Activated CD4-positive, alpha-beta T cell treated with anti-CD3 and anti-CD28 coated beads, Interleukin-2, amount 10 ng/mL, durations not matched to agents 24 days and 14 days (primary cell): ENCODE results near the gene TEP1. TPM values are rescaled to one million over a fixed set of nuclear protein-coding genes. Genes with fewer than 3 reads are reported as not detected.

Experiments used
- DNase-seq: peaks from one replicate; pipeline ENCODE4 v3.0.0; 2022
- H3K27ac Mint-ChIP-seq: one replicate; pipeline ENCODE4 v1.8.0; 2022; ENCODE audit warnings: mild to moderate bottlenecking, mixed read lengths
- H3K27me3 Mint-ChIP-seq: one replicate; pipeline ENCODE4 v1.8.0; 2022; ENCODE audit warnings: mixed read lengths
- H3K36me3 Mint-ChIP-seq: one replicate; pipeline ENCODE4 v1.8.0; 2022; ENCODE audit warnings: low read depth, mild to moderate bottlenecking, mixed read lengths
- H3K4me1 Mint-ChIP-seq: one replicate; pipeline ENCODE4 v1.8.0; 2021; ENCODE audit warnings: mixed read lengths
- H3K4me3 Mint-ChIP-seq: one replicate; pipeline ENCODE4 v1.8.0; 2022; ENCODE audit warnings: mild to moderate bottlenecking, moderate library complexity, mixed read lengths
- H3K9me3 Mint-ChIP-seq: one replicate; pipeline ENCODE4 v1.8.0; 2021; ENCODE audit warnings: mixed read lengths
- intact Hi-C: fragments of 100-400 bp; cut with micrococcal nuclease; formaldehyde crosslinking; loops from one replicate; pipeline ENCODE4 v1.15.1; 2023
- total RNA-seq: library from RNA; stranded (reverse); gene quantifications from 2 replicates; pipeline ENCODE4 v1.2.3, GENCODE V29; 2022

Gene TEP1
- total RNA-seq, 1 donor from 2014 or later, result 35.8 TPM

DNA sequence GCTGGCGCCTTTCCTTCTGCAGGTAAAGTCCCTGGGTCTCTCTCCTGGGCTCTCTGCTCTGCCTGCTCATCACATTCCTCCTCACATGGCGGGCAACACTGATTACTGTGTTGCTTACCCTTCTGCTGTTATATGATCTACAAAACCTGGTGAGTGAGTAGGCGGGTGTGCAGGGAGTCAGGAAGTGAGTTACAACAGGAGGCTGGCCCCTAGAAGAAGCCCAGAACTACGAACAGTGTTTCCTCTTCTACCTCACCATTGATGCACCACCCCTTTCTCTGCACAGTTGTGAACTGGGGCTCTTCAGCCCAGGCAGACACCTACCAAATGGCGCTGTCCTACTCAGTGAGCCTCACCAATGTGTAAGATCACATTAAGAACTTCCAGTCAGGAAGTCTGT is 27.6 kb upstream of the TEP1 start:
- Mint-ChIP-seq H3K4me1 (peaks cover 17% of the 10 kb centered on the region), H3K4me3 (peak overlapping the region; percentile 20), H3K27me3 (no peaks in the 10 kb centered on the region), H3K36me3 (peaks cover 9% of the 10 kb centered on the region), H3K27ac (peak overlapping the region; percentile 54), H3K9me3 (no peaks in the 10 kb centered on the region)
- peak; percentile 71 for DNase-seq
- intact Hi-C loops, result no loop called here

DNA sequence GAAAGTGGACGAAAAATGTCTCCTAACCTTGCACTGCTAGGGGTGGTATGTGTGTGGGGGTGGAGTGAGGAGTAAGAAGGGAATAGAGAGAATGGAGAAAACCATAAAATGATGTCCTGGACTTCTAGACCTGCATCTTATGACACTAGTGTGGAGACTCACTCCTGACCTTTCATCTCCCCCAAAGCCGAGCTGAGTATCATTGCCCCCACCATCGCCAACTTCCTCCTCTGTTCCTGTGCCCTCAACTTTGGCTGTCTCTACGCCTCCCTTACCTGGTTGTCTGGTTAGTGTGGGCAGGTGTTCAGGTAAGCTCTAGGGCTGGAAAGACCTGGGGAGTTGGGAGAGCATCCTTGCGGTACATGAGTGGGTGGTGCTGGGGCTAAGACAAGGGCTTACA is 27.2 kb upstream of the TEP1 start:
- peak overlapping the region; percentile 20 for H3K4me3 Mint-ChIP-seq
- no peak for DNase-seq
- intact Hi-C loops, result no loop called here
- H3K27me3 Mint-ChIP-seq, result no peaks in the 10 kb centered on the region
- H3K9me3 Mint-ChIP-seq, result no peaks in the 10 kb centered on the region
- peaks cover 17% of the 10 kb centered on the region for H3K4me1 Mint-ChIP-seq
- H3K27ac Mint-ChIP-seq, result peak overlapping the region; percentile 54
- H3K36me3 Mint-ChIP-seq, result peaks cover 9% of the 10 kb centered on the region

DNA sequence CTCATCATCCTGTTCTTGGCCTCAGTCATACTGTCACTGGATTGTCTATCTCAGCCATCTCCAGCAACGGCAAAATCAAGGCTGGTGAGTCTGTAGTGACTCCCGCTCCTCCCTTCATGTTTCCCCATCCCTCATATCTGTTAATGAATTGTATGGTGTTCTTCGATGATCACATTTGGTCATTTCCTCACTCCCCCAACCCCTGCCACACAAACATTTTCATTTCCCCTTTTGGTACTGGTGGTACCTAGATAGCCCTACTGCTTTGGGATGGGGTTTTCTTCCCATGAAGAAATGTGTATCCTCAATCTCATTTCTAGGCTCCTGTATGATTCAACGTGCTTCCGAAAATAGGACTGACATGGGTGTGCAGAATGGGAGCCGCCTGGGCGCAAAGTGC is 25.4 kb upstream of the TEP1 start:
- Mint-ChIP-seq H3K4me1 (peaks cover 17% of the 10 kb centered on the region), H3K27ac (no peak overlapping the region), H3K4me3 (no peak overlapping the region), H3K36me3 (peaks cover 9% of the 10 kb centered on the region), H3K27me3 (no peaks in the 10 kb centered on the region), H3K9me3 (no peaks in the 10 kb centered on the region)
- intact Hi-C loops, result no loop called here
- DNase-seq, result no peak

DNA sequence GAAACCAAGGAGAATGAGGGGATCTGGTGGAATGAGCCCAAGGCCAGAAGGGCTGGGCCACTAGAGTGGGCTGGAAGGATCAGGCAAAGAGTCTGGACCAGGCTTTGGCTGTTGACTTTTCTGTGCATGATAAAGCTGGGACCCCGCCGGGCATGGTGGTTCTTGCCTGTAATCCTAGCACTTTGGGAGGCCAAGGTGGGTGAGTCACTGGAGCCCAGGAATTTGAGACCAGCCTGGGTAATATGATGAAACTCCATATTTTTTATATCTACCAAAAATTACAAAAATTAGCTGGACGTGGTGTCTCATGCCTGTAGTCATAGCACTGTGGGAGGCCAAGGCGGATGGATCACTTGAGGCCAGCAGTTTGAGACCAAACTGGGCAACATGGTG is 23.1 kb upstream of the TEP1 start:
- H3K9me3 Mint-ChIP-seq, result no peaks in the 10 kb centered on the region
- no peaks in the 10 kb centered on the region for H3K36me3 Mint-ChIP-seq
- H3K4me3 Mint-ChIP-seq, result no peak overlapping the region
- H3K27ac Mint-ChIP-seq, result no peak overlapping the region
- peaks cover 9% of the 10 kb centered on the region for H3K4me1 Mint-ChIP-seq
- intact Hi-C loops, result no loop called here
- H3K27me3 Mint-ChIP-seq, result no peaks in the 10 kb centered on the region
- no peak for DNase-seq

DNA sequence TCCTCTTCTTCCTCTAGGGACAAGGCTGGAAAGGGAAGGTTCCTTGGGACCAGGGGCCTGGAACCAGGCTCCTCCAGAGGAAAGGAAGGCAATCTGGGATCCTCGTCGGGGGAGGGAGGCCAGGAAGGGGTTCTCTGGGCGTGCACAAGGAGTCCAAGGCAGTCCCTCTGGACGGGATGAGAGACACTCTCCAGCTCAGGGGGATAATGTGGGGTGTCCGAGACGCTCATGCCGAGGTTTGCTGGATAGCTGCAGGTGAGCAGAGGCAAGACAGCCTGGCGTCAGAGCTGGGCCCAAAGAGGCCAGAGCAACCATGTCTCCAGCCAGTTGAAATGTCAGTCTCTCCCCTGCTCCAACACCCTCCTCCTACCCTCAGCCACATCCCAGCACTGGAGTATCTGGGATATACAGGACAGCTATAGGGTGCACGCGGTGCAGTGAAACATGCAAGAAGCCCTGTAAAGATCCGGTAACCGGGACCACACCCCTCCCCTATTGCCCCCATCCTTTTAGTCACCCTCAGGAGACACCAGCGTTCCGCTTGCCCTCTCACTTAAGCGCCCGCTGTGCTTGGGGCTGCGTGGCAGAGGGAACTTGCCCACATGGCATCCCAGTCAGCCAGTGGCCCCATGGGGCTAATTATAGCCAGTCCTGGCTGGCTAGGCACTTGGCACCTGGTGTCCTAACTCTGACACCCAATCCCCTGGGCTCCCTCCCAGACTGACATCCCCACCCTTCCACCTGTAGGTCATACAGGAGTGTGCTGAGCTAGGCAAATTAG is 22.5 kb upstream of the TEP1 start, which contains the start of gene KLHL33:
Gene KLHL33 (minus strand): TSS at position 585 of the 781 bp plus-strand sequence. CDS start 355 bp downstream, at position 230.
- Mint-ChIP-seq H3K4me3 (no peak within 1 kb of the TSS), H3K27ac (no peak within 1 kb of the TSS), H3K27me3 (no peaks in the 10 kb centered on the region), H3K4me1 (peaks cover 5% of the 10 kb centered on the region), H3K36me3 (no peaks in the 10 kb centered on the region), H3K9me3 (no peaks in the 10 kb centered on the region)
- no peak for DNase-seq
- intact Hi-C loops, result no loop called here

DNA sequence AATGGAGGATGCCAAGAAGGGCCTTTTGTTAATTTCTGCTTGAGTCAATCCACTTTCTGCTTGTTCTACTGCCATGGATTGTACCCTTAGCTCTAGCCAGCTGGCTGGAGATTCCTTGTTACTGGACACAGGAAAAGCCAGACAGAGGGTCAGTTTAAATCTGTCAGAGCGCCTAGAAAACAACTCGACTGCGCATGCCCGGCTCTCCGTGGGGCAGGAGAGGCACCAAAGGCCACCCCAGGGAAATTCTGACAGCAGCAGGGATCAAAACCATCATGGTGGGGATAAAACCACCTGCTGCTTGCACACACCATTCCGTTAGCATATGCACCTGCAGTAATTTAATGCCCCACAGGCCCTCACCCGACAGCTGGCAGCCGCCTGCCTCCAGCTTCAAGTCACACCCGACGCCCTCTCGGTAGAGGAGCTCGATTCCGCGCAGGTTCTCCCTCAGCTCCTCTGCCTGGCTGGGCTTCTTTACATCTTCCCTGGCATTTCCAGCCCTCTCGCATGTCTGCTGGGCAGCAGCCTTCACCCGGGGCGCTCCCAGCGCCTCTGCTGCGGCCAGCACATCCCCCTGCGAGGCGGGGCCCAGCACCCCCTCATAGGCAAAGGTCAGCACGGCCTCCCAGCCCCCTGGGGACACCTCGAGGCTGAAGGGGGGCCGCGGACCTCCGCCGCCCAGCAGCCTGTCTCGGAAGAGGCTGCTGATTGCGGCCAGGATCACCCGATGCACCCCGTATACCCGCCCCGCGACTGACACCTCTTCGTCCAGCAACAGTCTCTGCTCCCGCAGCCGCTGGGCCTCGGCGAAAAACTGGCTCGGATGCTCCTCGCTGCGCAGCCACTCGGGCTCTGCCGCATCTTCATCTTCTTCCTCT is 21.6 kb upstream of the TEP1 start:
- Mint-ChIP-seq H3K4me1 (no peaks in the 10 kb centered on the region), H3K27ac (no peak overlapping the region), H3K36me3 (no peaks in the 10 kb centered on the region), H3K4me3 (no peak overlapping the region), H3K27me3 (no peaks in the 10 kb centered on the region), H3K9me3 (no peaks in the 10 kb centered on the region)
- no peak for DNase-seq
- intact Hi-C loops, result no loop called here

DNA sequence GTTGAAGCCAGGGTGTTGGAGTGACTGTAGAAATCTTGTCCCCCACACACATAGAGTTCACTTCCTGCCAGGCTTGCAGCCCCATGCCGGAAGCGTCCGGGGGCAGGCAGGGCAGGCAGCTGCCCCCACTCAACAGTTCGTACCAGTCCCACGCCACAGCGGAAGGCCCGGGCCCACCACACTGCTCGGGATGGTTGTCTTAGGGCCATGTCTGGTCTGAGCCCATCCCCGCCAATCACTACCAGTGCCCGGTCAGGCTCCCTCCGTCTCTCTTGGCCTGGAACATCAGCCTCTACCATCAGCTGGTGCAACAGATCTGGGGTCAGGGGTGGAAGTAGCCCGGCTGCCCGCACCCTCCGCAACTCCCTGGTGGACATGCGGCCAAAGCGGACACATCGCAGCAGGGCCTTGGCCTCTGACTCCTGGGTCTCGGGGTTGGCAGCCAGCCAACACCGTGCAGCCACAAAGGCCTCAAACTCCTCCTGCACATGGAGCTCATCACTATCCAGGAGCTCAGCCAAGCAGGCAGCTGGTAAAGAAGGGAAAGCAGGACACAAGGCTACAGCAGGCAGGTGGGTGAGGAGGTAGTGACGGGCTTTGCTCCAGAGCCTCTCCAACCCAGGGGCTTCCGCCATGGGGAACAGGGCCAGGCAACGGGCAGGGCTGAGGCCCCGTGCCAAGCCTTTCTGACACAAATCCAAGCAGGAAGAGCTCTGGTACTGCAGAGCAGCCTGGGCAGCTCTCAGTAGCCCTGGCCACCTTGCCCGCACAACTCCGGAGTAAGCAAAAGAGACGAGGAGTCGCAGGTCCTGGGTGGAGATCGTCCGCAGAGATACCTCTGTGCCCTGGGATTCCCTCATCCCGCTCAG is 16.7 kb upstream of the TEP1 start:
- DNase-seq, result no peak
- Mint-ChIP-seq H3K27ac (no peak overlapping the region), H3K27me3 (no peaks in the 10 kb centered on the region), H3K4me3 (no peak overlapping the region), H3K36me3 (no peaks in the 10 kb centered on the region), H3K9me3 (no peaks in the 10 kb centered on the region), H3K4me1 (peaks cover 22% of the 10 kb centered on the region)
- intact Hi-C loops, result no loop called here

DNA sequence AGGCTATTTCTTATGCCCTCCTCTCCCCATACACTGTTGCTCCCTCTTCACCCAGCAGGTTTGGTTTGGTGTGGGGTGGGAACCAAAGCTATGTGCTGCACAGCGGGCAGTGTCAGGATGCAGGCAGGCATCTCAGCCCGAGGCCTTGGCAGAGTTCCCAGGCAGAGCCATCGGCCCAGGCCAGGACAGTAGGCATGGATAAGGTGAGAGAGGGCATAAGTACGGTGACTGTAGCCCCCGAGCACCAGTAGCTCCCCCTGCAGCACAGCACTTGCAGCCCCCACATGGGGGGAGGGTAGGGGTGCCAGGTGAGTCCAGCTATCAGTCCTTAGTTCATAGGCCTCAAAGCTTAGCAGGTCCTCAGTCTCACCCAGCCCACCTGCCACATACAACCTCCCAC is 15.5 kb upstream of the TEP1 start:
- H3K9me3 Mint-ChIP-seq, result no peaks in the 10 kb centered on the region
- H3K27me3 Mint-ChIP-seq, result no peaks in the 10 kb centered on the region
- H3K27ac Mint-ChIP-seq, result no peak overlapping the region
- DNase-seq, result no peak
- intact Hi-C loops, result no loop called here
- H3K4me3 Mint-ChIP-seq, result no peak overlapping the region
- H3K4me1 Mint-ChIP-seq, result peaks cover 22% of the 10 kb centered on the region
- no peaks in the 10 kb centered on the region for H3K36me3 Mint-ChIP-seq

DNA sequence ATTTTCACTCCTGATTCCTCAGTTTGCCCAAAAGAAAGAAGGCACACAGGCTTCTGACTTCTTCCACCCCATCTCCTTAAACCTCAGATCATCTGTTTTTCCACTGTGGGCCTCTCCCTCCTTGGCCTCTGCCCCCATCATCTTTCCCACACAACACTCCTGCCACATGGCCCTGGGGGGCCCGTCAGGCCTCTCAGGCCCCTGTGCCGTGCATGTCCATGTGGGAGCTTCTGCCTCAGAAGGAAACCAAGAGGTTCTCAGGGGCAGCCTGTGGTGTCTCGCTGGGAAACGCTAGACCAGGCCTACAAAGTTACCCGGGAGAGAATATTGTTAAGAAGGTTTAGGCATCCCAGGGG is 14.7 kb upstream of the TEP1 start:
- no peaks in the 10 kb centered on the region for H3K36me3 Mint-ChIP-seq
- intact Hi-C loops, result no loop called here
- no peak for DNase-seq
- no peaks in the 10 kb centered on the region for H3K27me3 Mint-ChIP-seq
- peaks cover 22% of the 10 kb centered on the region for H3K4me1 Mint-ChIP-seq
- peak overlapping the region; percentile 80 for H3K27ac Mint-ChIP-seq
- H3K9me3 Mint-ChIP-seq, result no peaks in the 10 kb centered on the region
- H3K4me3 Mint-ChIP-seq, result peak overlapping the region; percentile 52

DNA sequence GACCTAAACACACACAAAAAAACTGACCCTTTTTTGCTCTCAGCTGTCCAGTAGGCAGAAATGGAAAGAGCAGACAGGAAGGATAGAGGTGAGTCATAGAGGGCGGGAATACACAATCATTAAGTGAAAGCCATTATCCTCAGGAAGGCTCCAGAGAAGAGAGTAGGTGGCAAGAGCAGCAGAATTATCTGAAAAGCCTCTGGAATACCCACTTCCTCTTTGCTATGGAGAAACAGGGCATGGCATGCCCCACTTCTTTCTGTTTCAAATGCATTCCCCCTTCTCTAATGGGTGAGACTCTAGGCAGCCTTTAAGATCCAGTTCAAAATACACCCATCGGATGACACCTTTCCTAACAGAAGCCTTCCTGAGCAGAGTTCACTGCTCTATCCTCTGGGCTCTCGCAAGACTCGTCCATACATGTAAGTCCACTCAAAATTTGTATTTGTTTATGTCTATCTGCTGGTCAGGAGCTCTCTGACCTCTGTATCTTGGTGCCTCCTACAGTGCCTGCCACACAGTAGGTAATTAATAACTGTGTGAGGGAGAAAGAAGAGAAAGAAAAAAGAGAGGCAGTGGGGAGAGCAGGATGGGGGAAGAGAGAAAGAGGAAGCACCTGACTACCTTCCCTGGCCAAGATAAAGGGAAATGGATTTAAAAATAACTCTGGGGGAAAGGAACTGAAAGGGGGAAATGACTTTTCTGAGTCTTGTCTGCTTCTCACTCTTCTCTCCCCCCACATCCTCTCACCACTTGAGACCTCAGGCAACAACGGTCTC is 14.1 kb upstream of the TEP1 start:
- Mint-ChIP-seq H3K36me3 (no peaks in the 10 kb centered on the region), H3K9me3 (no peaks in the 10 kb centered on the region), H3K4me1 (peaks cover 22% of the 10 kb centered on the region), H3K27me3 (no peaks in the 10 kb centered on the region), H3K4me3 (peak overlapping the region; percentile 52), H3K27ac (peak overlapping the region; percentile 80)
- no peak for DNase-seq
- intact Hi-C loops, result loop anchor here (2.0 kb wide), 1 partner anchor 15 kb away; the partner anchor contains the start of gene TEP1

DNA sequence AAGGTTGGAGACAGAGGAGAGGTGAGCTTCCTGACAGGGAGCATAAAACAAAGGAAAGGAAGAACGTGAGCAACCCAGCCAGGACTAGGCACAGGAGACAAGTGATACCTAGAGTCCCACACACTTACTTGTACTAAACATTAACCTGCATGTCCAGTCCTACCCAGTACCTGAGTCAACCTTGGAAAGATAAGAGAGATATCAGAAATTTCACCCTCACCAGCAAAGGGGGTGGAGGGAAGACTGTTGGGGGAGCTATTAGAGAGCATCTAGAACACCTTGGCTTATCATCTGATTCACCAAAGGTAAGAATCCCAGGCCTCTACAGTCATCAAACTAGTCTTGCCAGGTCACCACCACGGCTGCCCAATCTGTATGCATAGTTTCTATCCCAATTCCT is 11.6 kb upstream of the TEP1 start:
- H3K27me3 Mint-ChIP-seq, result no peaks in the 10 kb centered on the region
- no peak for DNase-seq
- H3K27ac Mint-ChIP-seq, result no peak overlapping the region
- intact Hi-C loops, result no loop called here
- no peak overlapping the region for H3K4me3 Mint-ChIP-seq
- H3K36me3 Mint-ChIP-seq, result no peaks in the 10 kb centered on the region
- peaks cover 22% of the 10 kb centered on the region for H3K4me1 Mint-ChIP-seq
- no peaks in the 10 kb centered on the region for H3K9me3 Mint-ChIP-seq

DNA sequence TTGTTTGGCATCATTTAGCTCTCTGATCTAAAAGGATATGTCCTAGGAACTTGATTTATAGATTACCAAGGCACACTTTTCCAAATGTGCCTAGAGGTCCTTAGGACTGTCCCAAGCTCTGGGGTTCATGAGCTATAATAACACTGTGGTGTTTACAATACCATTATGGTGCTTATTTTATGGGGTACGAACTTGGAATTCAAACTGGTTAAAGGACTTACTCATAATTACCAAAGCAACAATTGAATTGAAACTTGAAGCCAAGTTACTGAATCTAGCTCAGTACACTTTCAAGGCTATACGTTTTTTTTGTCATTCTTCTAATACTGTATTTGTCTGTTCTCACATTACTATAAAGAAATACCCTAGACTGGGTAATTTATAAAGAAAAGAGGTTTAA is 9.6 kb upstream of the TEP1 start:
- peaks cover 12% of the 10 kb centered on the region for H3K4me1 Mint-ChIP-seq
- H3K4me3 Mint-ChIP-seq, result no peak overlapping the region
- no peaks in the 10 kb centered on the region for H3K9me3 Mint-ChIP-seq
- DNase-seq, result no peak
- H3K36me3 Mint-ChIP-seq, result no peaks in the 10 kb centered on the region
- H3K27me3 Mint-ChIP-seq, result no peaks in the 10 kb centered on the region
- intact Hi-C loops, result no loop called here
- H3K27ac Mint-ChIP-seq, result no peak overlapping the region

DNA sequence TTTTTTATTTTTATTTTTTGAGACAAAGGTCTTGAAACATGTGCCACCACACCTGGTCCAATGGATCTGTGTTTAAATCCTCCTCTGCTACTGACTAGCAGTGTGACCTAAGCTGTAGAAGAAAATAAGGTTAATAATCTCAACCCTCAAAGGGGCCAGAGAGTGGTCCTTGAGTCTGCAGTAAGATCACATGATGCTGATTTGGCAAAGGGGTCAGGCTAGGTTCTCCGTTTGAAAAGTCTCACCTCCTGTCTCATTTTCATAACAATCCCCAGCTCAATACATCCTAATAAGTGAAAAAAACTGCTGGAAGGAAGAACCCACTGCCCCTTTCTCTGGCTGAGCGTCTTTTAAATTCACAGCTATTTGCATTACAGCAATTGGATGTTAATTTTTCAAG is 8.0 kb upstream of the TEP1 start:
- Mint-ChIP-seq H3K9me3 (no peaks in the 10 kb centered on the region), H3K36me3 (no peaks in the 10 kb centered on the region), H3K27ac (no peak overlapping the region), H3K4me3 (no peak overlapping the region), H3K27me3 (no peaks in the 10 kb centered on the region), H3K4me1 (peaks cover 4% of the 10 kb centered on the region)
- intact Hi-C loops, result no loop called here
- DNase-seq, result no peak
